MCF 10A (cell line): ENCODE data around the gene HEPHL1. TPM values are rescaled to one million over a fixed set of nuclear protein-coding genes. Genes with fewer than 3 reads are reported as not detected.

ENCODE experiments used
- BruUV-seq: library from RNA; stranded (reverse); fragments of 400-500 nt; replicated peaks from 2 replicates; lab custom pipeline; 2021; lab: Mats Ljungman, UMichigan
- CTCF ChIA-PET: fragments of 300-600 bp; sonication (Branson Sonifier 250); formaldehyde crosslinking; extraction: SDS; loops from one replicate; lab custom pipeline; 2021; ENCODE audit warnings: antibody characterized with exemption, inconsistent platforms; lab: Yijun Ruan, JAX
- POLR2A ChIA-PET: fragments of 300-600, 350-650 bp; sonication (Branson Sonifier 250); formaldehyde crosslinking; extraction: SDS; loops from one replicate; lab custom pipeline; 2020; ENCODE audit warnings: antibody characterized with exemption, inconsistent platforms; lab: Yijun Ruan, JAX
- DNase-seq: peaks from one replicate; pipeline ENCODE4 v3.0.0-alpha.2; 2018; ENCODE audit not compliant: unreplicated experiment
- H3K27ac Mint-ChIP-seq: one replicate; pipeline ENCODE4 v1.8.0; 2022; ENCODE audit warnings: mild to moderate bottlenecking, low read depth, mixed read lengths; ENCODE audit not compliant: unreplicated experiment
- H3K27me3 Mint-ChIP-seq: one replicate; pipeline ENCODE4 v1.8.0; 2022; ENCODE audit warnings: mixed read lengths; ENCODE audit not compliant: insufficient read depth, unreplicated experiment
- H3K36me3 Mint-ChIP-seq: one replicate; pipeline ENCODE4 v1.8.0; 2022; ENCODE audit warnings: mild to moderate bottlenecking, moderate library complexity, mixed read lengths; ENCODE audit not compliant: insufficient read depth, unreplicated experiment
- H3K4me1 Mint-ChIP-seq: one replicate; pipeline ENCODE4 v1.8.0; 2022; ENCODE audit warnings: mixed read lengths; ENCODE audit not compliant: insufficient read depth, unreplicated experiment
- H3K4me3 Mint-ChIP-seq: one replicate; pipeline ENCODE4 v1.8.0; 2022; ENCODE audit warnings: mild to moderate bottlenecking, moderate library complexity, mixed read lengths; ENCODE audit not compliant: unreplicated experiment
- H3K9me3 Mint-ChIP-seq: one replicate; pipeline ENCODE4 v1.8.0; 2022; ENCODE audit warnings: mixed read lengths; ENCODE audit not compliant: unreplicated experiment
- CTCF ChIP-seq: fragments of 200-600 bp; IDR thresholded peaks from one replicate; pipeline ENCODE4 v1.8.0; 2022; ENCODE audit warnings: antibody characterized with exemption, mild to moderate bottlenecking; ENCODE audit not compliant: unreplicated experiment
- intact Hi-C: fragments of 100-400 bp; cut with micrococcal nuclease; formaldehyde crosslinking; loops from 2 replicates; pipeline ENCODE4 v1.14.1; 2022
- total RNA-seq: library from RNA; stranded (reverse); gene quantifications from 2 replicates; pipeline ENCODE4 v1.2.3, GENCODE V29; 2022

The HEPHL1 gene
- total RNA-seq, 1 experiment from 2014 or later: not detected

GRCh38 chr11:94144664-94145063 lies 123.5 kb downstream of the HEPHL1 start:
- ChIA-PET CTCF (interaction anchor here (0.6 to 1.2 kb wide), 6 partner anchors 13 to 249 kb away, joined by 3 to 6 read pairs (median 3); no protein-coding TSS in a partner anchor), POLR2A (interaction anchor here (0.6 to 1.7 kb wide), 4 partner anchors 10 to 31 kb away, joined by 3 to 9 read pairs (median 6); partner anchors contain the start of gene PANX1)
- peaks cover 9% of the 10 kb centered on the region for H3K36me3 Mint-ChIP-seq
- DNase-seq: no peak
- intact Hi-C loops: no loop called here
- H3K9me3 Mint-ChIP-seq: no peaks in the 10 kb centered on the region
- H3K27ac Mint-ChIP-seq: no peak overlapping the region
- BruUV-seq: no TSS peak
- peaks cover 42% of the 10 kb centered on the region for H3K4me1 Mint-ChIP-seq
- no peaks in the 10 kb centered on the region for H3K27me3 Mint-ChIP-seq
- no peak overlapping the region for H3K4me3 Mint-ChIP-seq
- TF ChIP-seq CTCF: no peak

DNA sequence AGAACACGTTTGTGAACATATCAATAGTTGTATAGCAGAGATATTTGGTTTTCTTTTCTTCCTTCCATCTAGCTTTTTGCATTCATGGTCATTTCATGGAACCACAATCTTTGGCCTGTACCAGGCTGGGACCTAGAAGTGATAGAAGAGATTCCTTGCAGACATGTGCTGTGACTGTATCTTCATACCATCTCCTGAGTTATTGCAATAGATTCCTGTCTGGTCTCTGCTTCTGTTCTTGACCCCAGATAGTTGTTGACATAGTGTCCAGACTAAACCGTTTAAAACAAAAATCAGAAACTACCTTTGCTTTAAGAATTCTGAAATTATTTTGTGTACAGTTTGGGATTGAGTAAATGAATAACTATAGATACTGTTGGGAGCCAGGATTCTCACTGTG lies 124.3 kb downstream of the HEPHL1 start:
- no peak for DNase-seq
- Mint-ChIP-seq H3K9me3 (no peaks in the 10 kb centered on the region), H3K27me3 (no peaks in the 10 kb centered on the region), H3K36me3 (peaks cover 9% of the 10 kb centered on the region), H3K4me1 (peaks cover 46% of the 10 kb centered on the region), H3K4me3 (no peak overlapping the region), H3K27ac (no peak overlapping the region)
- ChIA-PET POLR2A (interaction anchor here (0.8 kb wide), 1 partner anchor 9 kb away, joined by 3 read pairs; no protein-coding TSS in a partner anchor), CTCF (interaction anchor here (0.6 to 0.7 kb wide), 2 partner anchors 39 to 65 kb away, joined by 3 to 4 read pairs; no protein-coding TSS in a partner anchor)
- intact Hi-C loops: no loop called here
- no TSS peak for BruUV-seq
- TF ChIP-seq CTCF: no peak

GRCh38 chr11:94145916-94146315 lies 124.8 kb downstream of the HEPHL1 start:
- no peak for TF ChIP-seq CTCF
- H3K27ac Mint-ChIP-seq: no peak overlapping the region
- H3K27me3 Mint-ChIP-seq: no peaks in the 10 kb centered on the region
- ChIA-PET CTCF (interaction anchor here (0.6 kb wide), 1 partner anchor 64 kb away, joined by 4 read pairs; no protein-coding TSS in a partner anchor), POLR2A (interaction anchor here (0.8 kb wide), 1 partner anchor 10 kb away, joined by 3 read pairs; no protein-coding TSS in a partner anchor)
- H3K4me3 Mint-ChIP-seq: no peak overlapping the region
- no peak for DNase-seq
- H3K36me3 Mint-ChIP-seq: peaks cover 9% of the 10 kb centered on the region
- H3K4me1 Mint-ChIP-seq: peaks cover 49% of the 10 kb centered on the region
- intact Hi-C loops: no loop called here
- no TSS peak for BruUV-seq
- H3K9me3 Mint-ChIP-seq: no peaks in the 10 kb centered on the region

DNA sequence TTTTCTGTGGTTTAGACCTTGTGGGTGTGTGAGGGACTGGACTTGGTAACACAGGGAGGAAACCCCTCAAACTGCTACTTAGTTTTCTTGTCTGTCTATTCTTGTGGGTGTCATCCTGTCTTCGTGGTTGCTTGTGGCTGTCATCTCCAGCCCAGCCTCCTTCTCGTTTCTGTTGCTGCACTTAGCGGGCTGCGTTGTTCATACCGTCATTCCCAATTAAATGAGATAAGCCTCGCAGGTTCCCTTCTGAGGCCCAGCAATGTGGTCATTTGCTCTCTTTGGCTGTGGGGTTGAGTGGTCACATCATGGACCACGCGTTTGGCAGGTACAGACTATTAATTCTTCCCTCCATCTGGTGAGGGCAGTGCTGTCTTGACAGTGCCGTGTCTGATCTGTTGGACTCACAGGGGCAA lies 126.3 kb downstream of the HEPHL1 start:
- no peak for DNase-seq
- Mint-ChIP-seq H3K27ac (no peak overlapping the region), H3K36me3 (peaks cover 9% of the 10 kb centered on the region), H3K27me3 (no peaks in the 10 kb centered on the region), H3K4me3 (no peak overlapping the region), H3K9me3 (no peaks in the 10 kb centered on the region), H3K4me1 (peaks cover 60% of the 10 kb centered on the region)
- no TSS peak for BruUV-seq
- intact Hi-C loops: no loop called here
- ChIA-PET CTCF (interaction anchor here (0.6 kb wide), 1 partner anchor 671 kb away, joined by 4 read pairs; no protein-coding TSS in a partner anchor), POLR2A (interaction anchor here (0.6 to 0.9 kb wide), 2 partner anchors 302 to 1876 kb away, joined by 3 to 6 read pairs; no protein-coding TSS in a partner anchor)
- no peak for TF ChIP-seq CTCF
